AG04449 (cell line): ENCODE data around the gene TMEM117.

Source experiments
- CTCF ChIA-PET: fragments of 350-600 bp; formaldehyde crosslinking; extraction: SDS; loops from one replicate; lab custom pipeline; 2021; ENCODE audit warnings: antibody characterized with exemption; lab: Yijun Ruan, JAX
- POLR2A ChIA-PET: fragments of 400-600, 350-600 bp; formaldehyde crosslinking; extraction: SDS; loops from one replicate; lab custom pipeline; 2020; ENCODE audit warnings: antibody characterized with exemption, inconsistent platforms; lab: Yijun Ruan, JAX
- DNase-seq: peaks from one replicate; pipeline ENCODE4 v3.0.0-alpha.2; 2010; ENCODE audit warnings: low read depth, low spot score
- H3K4me3 ChIP-seq: 2 replicates; pipeline ENCODE4 v1.5.1; 2011; ENCODE audit warnings: low read depth, mild to moderate bottlenecking, control low read depth, low read length
- CTCF ChIP-seq: IDR thresholded peaks from one replicate; pipeline ENCODE4 v1.5.1; 2011; ENCODE audit warnings: mild to moderate bottlenecking, moderate library complexity, low read length, control low read depth, inconsistent platforms; ENCODE audit not compliant: insufficient read depth; ENCODE audit errors: missing control alignments

Gene TMEM117

GRCh38 chr12:44428825-44429224 lies 592.9 kb downstream of the TMEM117 start:
- POLR2A ChIA-PET: no interaction called here
- DNase-seq: no peak
- no peak for TF ChIP-seq CTCF
- CTCF ChIA-PET: no interaction called here
- H3K4me3 ChIP-seq: no peak overlapping the region

- CTCF ChIA-PET: no interaction called here
- H3K4me3 ChIP-seq: no peak overlapping the region
- DNase-seq: no peak
- POLR2A ChIA-PET: no interaction called here
- TF ChIP-seq CTCF: no peak
These were observed 595.9 kb downstream of the TMEM117 start for GRCh38 chr12:44431647-44432343.

- no peak for DNase-seq
- ChIA-PET CTCF (no interaction called here), POLR2A (no interaction called here)
- no peak overlapping the region for H3K4me3 ChIP-seq
- TF ChIP-seq CTCF: no peak
These were observed 597.8 kb downstream of the TMEM117 start for GRCh38 chr12:44433659-44434058.

- CTCF ChIA-PET: no interaction called here
These were observed 600.9 kb downstream of the TMEM117 start for GRCh38 chr12:44436756-44437155.

More at GRCh38 chr12:44436756-44437155, 600.9 kb downstream of the TMEM117 start:
- no peak for TF ChIP-seq CTCF
- H3K4me3 ChIP-seq: no peak overlapping the region
- POLR2A ChIA-PET: no interaction called here
- DNase-seq: no peak
